ENCODE results near the gene TWNK.

DNA sequence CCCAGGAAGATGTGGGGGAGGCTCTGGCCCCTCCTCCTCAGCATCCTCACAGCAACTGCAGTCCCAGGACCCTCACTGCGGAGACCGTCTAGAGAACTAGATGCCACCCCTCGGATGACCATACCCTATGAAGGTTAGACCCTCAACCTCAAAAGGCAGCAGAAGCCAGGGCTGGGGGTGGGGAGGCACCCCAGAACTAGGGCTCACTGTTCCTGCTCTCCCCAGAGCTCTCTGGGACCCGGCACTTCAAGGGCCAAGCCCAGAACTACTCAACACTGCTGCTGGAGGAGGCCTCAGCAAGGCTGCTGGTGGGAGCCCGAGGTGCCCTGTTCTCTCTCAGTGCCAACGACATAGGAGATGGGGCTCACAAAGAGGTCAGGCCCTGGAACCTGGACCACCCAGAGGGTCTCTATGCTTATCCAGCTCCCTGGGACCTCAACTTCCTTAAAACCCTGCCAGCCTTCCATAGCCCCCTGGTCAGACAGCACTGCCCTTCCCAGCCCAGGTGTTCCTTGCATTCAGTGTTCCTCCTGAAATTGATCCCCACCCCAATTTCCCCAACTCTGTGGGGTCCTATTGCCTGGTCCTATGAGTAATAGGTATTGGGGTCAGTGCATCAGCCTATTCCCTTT, 14.3 kb upstream of the TWNK start:
- TF ChIP-seq, protein P1, sequence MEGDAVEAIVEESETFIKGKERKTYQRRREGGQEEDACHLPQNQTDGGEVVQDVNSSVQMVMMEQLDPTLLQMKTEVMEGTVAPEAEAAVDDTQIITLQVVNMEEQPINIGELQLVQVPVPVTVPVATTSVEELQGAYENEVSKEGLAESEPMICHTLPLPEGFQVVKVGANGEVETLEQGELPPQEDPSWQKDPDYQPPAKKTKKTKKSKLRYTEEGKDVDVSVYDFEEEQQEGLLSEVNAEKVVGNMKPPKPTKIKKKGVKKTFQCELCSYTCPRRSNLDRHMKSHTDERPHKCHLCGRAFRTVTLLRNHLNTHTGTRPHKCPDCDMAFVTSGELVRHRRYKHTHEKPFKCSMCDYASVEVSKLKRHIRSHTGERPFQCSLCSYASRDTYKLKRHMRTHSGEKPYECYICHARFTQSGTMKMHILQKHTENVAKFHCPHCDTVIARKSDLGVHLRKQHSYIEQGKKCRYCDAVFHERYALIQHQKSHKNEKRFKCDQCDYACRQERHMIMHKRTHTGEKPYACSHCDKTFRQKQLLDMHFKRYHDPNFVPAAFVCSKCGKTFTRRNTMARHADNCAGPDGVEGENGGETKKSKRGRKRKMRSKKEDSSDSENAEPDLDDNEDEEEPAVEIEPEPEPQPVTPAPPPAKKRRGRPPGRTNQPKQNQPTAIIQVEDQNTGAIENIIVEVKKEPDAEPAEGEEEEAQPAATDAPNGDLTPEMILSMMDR (conservative IDR thresholded peaks at IDR 0.05; ENCODE audit: low read depth, low read length): no peak
- TF ChIP-seq POLR2A (IDR thresholded peaks at IDR 0.05; ENCODE audit: low read depth, low read length) (no peak), CEBPB (IDR thresholded peaks at IDR 0.05; ENCODE audit: low read depth, low read length) (no peak), BHLHE40 (IDR thresholded peaks at IDR 0.05; ENCODE audit: low read depth, low read length) (no peak), RAD21 (IDR thresholded peaks at IDR 0.05; ENCODE audit: low read length) (no peak), RFX5 (IDR thresholded peaks at IDR 0.05; ENCODE audit: low read depth, low read length) (no peak), RCOR1 (IDR thresholded peaks at IDR 0.05; ENCODE audit: insufficient replicate concordance, low read length) (no peak), MXI1 (IDR thresholded peaks at IDR 0.05; ENCODE audit: borderline replicate concordance, low read depth, low read length) (no peak), MAFK (IDR thresholded peaks at IDR 0.05; ENCODE audit: low read depth, low read length) (no peak), MAZ (IDR thresholded peaks at IDR 0.05; ENCODE audit: borderline replicate concordance, low read depth, low read length) (no peak), CHD1 (IDR thresholded peaks at IDR 0.05; ENCODE audit: low read depth, low read length) (no peak), SMC3 (IDR thresholded peaks at IDR 0.05; ENCODE audit: low read depth, low read length) (no peak)
- TF ChIP-seq, protein P2, sequence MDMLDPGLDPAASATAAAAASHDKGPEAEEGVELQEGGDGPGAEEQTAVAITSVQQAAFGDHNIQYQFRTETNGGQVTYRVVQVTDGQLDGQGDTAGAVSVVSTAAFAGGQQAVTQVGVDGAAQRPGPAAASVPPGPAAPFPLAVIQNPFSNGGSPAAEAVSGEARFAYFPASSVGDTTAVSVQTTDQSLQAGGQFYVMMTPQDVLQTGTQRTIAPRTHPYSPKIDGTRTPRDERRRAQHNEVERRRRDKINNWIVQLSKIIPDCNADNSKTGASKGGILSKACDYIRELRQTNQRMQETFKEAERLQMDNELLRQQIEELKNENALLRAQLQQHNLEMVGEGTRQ (IDR thresholded peaks at IDR 0.05; ENCODE audit: low read depth, low read length): no peak
